H1 (cell line): Measurements from ENCODE around the gene HSDL2. TPM values are rescaled to one million over a fixed set of nuclear protein-coding genes. Genes with fewer than 3 reads are reported as not detected.

Experiments used
- BACH1 ChIP-seq: IDR thresholded peaks from 2 replicates; pipeline ENCODE4 v1.6.1; 2012; ENCODE audit warnings: low read length, improper control_type of control experiment
- HDAC2 ChIP-seq, 2 experiments: fragments of 300-600 bp in 1 of 2; sonication (generic) in 1 of 2; IDR thresholded peaks; 2 replicates each; pipeline ENCODE4 v1.6.1; 2011 to 2012; ENCODE audit warnings: low read depth in 2 of 2, low read length in 2 of 2, mild to moderate bottlenecking in 2 of 2, moderate library complexity in 2 of 2, borderline replicate concordance in 1 of 2, inconsistent platforms in 1 of 2
- JUN ChIP-seq: IDR thresholded peaks from 2 replicates; pipeline ENCODE4 v1.6.1; 2011; ENCODE audit warnings: low read depth, mild to moderate bottlenecking, improper control_type of control experiment, low read length
- polyA plus RNA-seq, 7 experiments: library from polyadenylated mRNA; depleted of rRNA in 3 of 7; stranded (reverse) in 5 of 7; unstranded in 2 of 7; fragments of >200 nt in 5 of 7; fragments of 200-250 nt in 2 of 7; gene quantifications; 1 replicate in 5 of 7; 2 replicates in 1 of 7; 4 replicates in 1 of 7; pipeline versions ENCODE4 v1.2.1 to v1.2.3, GENCODE V29; 2011 to 2013; ENCODE audit warnings: missing spikeins in 2 of 7, mixed read lengths in 2 of 7
- total RNA-seq: library from RNA; stranded (reverse); fragmentation: NEBNext Ultra II Directional; extraction: Animal tissue kit (Norgen Biotek cat#: 25700); gene quantifications from 2 replicates; pipeline ENCODE4 v1.2.1, GENCODE V29; 2021

HSDL2 gene
- total and polyA plus RNA-seq, 2 of the 8 experiments (the other 6 are each of a cell fraction or from before 2014, with no cell fraction given) = 6.6 to 15.4 TPM

DNA sequence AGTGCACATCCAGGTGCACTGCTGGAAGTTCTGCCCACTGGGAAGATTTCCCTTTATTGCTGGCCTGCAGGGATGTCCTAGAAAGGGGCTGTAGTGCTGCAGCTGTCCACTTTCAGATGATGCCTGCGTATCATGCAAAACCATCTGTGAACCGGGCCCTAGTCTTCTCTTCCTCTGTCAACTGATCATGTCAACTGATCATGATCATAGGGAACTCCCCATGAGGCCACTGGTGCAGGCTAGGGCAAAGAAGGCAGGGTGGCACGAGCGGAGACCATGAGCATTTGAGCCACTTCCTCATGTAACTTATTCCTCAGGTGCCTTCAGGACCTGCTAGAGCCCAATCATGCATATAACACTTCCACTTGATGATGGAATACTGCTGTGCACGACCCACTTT is 4.5 kb upstream of the HSDL2 start (continued):
- TF ChIP-seq HDAC2 (IDR thresholded peaks at IDR 0.05; ENCODE audit: borderline replicate concordance in 1 of 2, low read depth in 2 of 2, low read length in 2 of 2) (no peak), BACH1 (no peak), JUN (no peak)
